Activated T-cell treated with anti-CD3 and anti-CD28 coated beads for 48 hours (primary cell): ENCODE measurements around the gene STRN4.
"Not testable (repeated sequence)": the region's sequence is repeated elsewhere in the genome, so short reads cannot be mapped to it uniquely, and the experiment has no call there.

Experiments
- DNase-seq: peaks from one replicate; pipeline ENCODE4 v3.0.0-alpha.2; 2020; ENCODE audit warnings: low read depth

STRN4 gene, protein sequence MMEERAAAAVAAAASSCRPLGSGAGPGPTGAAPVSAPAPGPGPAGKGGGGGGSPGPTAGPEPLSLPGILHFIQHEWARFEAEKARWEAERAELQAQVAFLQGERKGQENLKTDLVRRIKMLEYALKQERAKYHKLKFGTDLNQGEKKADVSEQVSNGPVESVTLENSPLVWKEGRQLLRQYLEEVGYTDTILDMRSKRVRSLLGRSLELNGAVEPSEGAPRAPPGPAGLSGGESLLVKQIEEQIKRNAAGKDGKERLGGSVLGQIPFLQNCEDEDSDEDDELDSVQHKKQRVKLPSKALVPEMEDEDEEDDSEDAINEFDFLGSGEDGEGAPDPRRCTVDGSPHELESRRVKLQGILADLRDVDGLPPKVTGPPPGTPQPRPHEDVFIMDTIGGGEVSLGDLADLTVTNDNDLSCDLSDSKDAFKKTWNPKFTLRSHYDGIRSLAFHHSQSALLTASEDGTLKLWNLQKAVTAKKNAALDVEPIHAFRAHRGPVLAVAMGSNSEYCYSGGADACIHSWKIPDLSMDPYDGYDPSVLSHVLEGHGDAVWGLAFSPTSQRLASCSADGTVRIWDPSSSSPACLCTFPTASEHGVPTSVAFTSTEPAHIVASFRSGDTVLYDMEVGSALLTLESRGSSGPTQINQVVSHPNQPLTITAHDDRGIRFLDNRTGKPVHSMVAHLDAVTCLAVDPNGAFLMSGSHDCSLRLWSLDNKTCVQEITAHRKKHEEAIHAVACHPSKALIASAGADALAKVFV

DNA sequence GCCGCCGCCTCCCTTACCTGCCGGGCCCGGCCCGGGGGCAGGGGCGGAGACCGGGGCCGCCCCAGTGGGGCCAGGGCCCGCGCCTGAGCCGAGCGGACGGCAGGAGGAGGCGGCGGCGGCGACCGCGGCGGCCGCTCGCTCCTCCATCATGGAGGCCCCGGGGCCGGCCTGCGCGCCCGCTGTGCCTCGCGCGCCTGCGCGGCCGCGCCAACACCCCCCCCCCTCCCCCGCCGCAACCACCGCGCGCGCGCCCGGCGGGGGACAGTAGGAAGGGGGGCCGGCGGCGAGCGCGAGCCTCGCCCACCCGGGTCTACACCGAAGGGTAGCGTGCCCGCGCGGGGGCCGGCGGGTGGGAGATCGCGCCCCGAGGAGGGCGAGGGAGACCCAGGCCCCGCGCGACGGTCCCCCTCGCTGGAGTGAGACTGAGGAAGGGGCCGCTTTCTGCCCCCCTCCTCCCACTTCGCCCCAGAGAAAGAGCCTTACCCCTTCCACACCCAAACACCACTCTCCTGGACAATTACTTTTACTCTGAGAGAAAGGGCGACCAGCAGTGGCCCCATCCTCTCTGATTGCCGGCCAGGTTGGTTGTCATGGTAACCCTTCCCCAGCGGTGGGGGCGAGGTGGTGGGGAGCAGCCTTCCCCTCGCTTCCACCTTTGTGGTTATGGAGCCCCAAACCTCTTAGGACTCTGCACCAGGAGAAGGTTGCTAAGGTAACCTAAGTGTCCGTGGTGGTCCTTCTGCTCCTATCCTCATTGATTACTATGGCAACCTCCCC, at the start of gene STRN4:
Gene STRN4, minus strand, starts transcription at position 170 of the 777 bp plus-strand sequence. Its CDS starts 20 bp downstream, at position 150.
- peak; percentile 60 for DNase-seq

DNA sequence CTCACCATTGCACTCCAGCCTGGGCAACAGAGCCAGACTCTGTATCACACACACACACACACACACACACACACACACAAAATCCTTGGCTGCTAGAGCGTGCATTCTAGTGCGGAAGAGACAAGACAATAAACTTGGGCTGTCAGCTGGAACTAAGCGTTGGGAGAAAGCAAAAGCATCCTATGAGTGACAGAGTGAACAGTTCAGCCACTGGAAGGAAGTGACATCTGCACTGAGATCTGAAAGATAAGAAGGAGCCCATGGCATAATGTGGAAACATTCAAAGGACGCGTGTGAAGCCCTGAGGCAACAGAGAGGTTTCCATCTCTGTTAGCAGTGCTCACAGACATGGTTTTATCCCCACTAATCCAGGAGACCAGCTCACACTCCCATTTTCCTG, 45.7 kb upstream of the STRN4 start:
- no peak for DNase-seq

DNA sequence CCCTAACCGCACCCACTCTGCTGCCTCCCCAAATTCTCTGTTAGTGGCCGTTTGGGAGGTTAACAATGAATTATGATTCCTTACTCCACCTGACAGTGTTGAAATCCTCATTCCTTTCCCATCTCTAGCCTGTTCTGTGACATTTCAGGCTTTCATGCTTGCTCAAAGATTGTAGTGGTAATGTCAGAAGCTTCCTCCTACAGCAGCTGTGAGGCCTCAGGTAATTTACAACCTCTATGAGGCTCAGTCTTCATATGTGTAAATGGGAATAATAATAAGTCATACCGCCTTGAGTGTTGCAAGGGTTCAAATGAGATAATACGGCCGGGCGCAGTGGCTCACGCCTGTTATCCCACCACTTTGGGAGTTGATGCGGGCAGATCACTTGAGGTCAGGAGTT, 43.1 kb upstream of the STRN4 start:
- no peak for DNase-seq

DNA sequence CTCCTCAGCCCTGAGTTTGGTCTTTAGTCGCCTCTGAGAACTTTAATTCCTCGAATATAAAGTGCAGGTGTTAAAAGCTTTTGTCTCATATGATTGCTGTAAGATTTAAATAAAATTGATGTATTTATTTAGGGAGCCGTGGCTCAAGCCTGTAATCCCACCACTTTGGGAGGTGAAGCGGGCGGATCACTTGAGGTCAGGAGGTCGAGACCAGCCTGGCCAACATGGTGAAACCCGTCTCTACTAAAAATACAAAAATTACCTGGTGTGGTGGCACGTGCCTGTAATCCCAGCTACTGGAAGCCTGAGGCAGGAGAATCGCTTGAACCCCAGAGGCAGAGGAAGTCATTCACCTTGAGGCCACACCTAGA, 42.7 kb upstream of the STRN4 start:
- DNase-seq: no peak

DNA sequence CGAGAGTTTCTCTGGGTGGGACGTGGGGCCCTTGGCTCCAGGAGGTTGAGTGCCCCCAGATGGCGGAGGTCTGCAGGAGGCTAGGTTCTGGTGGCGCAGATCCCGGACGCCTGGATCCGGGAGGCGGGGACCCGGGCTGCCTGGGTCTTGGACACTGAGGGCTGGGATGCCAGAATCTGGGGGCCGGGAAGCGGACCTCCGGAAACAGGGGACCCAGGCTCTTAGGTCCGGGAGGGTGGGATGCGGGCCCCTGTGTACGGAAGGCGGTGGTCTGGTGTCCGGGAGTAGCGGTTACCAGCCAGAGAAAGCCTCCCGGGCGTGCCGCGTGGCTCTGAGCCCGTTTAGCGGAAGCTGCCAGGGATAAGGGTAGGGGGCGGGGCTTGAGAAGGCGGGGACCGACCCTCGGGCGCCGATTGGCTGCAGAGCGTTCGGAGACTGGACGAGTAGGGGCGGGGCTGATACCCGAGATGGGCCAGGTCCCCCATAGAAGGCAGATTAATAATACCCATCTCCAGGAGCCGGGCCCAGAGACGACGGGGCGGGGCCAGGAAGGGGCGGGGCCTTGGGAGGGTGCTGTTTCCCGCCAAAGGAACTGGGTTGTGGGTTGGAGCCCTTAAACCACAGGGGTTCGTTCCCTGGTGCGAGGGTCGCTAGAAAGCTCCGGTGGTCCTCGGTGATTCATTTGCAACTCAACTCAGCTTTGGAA, 42.2 kb upstream of the STRN4 start, which contains the start of gene SLC1A5:
Gene SLC1A5, minus strand, starts transcription at position 333 of the 706 bp plus-strand sequence. CDS start 629 bp downstream, outside the sequence.
- peak; percentile 99 for DNase-seq

DNA sequence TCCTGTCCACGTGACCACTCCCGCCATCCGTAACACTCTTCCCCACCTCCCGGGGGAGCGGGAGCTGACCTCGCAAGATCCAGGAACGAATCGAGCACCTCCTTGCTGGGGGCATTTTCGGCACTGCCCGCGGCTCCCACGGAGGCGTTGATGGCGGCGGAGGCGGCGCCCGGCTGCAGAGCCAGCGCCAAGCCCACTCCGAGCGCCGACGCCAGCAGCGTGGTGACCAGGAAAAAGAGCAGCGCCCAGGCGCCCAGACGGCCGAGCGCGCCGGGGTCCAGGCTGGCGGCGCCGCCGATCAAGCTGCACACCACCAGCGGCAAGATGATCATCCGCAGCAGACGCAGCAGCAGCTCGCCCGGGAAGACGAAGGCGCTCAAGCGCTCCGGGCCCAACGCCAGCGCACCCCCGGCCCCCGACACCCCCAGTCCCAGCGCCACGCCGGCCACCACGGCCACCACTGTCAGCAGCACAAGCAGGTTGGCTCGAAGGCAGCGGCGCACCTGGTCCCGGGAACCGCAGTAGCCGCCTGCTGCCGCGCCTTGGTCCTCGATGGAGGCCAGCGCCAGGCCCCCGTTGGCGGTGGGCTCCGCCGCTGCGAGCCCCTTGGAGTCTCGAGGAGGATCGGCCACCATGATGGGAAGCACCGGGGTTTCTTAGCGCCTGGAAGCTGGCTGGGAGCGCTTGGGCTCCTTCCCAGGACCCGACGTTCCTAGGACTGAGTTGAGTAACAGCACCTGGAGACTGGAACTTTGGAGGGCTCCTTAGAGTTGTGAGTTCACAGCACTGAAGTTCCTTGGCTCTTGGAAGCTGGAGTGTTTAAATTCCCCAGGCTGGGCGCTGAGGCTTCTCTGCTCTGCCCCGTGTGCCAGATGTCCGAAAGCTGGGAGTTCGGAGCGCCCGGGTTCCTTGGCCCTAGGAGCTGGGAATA, 41.3 kb upstream of the STRN4 start:
- DNase-seq: peak; percentile 37

DNA sequence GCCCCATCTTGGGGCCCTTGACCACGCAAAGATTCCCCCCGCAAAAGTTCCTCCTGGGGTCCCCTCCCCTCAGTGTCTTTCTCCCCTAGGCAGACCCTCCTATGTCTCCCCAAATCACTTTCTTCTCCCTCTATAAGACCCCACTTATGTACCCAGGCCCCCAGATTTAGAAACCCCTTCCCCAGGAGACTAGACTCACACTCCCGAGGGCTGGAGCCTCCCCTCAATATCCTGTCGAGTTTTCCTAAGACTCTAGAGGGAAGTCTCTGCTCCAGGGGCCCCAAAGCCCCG, 40.7 kb upstream of the STRN4 start:
- DNase-seq: no peak

DNA sequence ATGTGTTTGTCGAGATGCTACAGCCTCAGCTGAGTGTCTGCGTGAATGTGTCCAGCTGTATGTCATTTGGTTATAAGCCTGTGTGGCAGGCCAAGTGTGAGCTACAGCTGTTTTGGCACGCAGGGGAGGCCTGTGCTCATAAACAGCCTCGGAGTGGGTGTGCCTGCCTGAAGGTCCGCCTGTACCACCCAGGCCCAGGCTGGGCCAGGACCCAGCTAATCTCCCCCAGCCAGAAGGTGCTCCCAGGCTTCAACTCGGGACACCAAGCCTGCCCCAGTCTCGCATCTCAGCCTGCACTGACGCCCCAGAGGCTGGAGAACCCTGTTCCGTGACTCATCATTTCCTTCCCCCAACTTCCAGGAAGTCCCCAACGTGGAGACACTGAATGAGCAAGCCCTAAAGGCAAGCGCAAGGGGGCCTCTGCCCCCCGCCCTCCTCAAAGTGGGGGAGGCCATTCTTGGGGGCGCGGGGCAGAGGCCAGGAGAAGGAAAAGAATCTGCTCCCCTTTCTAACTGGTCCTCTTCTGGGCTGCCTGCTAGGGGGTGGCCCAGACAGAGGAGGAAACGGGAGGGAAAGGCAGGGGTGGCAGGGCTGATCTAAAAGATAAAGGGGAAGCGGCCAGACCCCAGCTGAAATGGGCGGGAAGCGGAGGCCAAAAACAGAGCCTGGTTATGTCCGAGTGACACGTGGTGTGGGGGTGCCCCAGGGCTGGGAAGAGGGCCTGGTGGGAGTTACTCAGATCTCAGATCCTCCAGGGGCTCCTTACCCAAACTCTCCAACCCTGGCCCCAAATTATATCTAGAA, 40.2 kb upstream of the STRN4 start:
- peak; percentile 75 for DNase-seq

DNA sequence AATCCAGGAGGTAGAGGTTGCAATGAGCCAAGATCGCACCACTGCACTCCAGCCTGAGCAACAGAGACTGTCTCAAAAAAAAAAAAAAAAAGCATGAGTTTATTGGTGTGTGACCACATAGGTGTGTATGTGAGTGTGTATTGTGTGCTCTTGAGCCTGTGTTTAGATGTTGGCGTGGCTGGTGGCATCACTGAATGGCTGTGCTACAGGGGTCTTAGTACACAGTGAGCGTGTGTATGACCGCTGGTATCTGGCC, 39.7 kb upstream of the STRN4 start:
- DNase-seq: no peak

DNA sequence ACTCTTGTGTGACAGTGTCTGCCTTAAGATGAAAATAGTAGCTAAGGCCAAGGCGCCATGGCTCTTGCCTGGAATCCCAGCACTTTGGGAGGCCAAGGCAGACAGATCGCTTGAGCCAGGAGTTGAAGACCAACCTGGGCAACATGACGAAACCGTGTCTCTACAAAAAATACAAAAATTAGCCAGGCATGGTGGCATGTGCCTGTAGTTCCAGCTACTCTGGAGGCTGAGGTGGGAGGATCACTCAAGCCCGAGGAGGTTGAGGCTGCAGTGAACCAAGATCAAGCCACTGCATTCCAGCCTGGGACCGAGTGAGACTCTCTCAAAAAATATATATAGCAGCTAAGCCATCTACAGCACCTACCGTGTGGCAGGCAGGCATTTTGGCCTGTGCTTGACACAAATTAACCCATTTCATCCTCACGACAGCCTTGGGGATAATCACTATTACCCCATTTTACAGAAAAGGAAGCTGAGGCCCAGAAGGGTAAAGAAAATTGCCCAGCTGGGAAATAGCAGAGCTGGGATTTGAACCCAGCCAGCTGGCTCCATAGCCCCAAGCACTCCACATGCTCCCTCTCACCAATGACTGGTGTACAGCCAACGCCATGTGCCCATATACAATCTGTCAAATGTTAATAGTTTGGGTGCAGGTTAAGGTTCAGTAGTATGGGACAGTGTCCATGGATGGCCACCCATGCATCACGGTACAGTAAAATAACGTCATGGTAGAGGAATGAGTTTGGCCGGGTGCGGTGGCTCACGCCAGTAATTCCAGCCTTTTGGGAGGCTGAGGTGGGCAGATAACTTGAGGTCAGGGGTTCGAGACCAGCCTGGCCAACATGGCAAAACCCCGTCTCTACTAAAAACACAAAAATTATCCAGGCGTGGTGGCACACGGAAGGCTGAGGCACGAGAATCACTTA, 39.1 kb upstream of the STRN4 start:
- no peak for DNase-seq

DNA sequence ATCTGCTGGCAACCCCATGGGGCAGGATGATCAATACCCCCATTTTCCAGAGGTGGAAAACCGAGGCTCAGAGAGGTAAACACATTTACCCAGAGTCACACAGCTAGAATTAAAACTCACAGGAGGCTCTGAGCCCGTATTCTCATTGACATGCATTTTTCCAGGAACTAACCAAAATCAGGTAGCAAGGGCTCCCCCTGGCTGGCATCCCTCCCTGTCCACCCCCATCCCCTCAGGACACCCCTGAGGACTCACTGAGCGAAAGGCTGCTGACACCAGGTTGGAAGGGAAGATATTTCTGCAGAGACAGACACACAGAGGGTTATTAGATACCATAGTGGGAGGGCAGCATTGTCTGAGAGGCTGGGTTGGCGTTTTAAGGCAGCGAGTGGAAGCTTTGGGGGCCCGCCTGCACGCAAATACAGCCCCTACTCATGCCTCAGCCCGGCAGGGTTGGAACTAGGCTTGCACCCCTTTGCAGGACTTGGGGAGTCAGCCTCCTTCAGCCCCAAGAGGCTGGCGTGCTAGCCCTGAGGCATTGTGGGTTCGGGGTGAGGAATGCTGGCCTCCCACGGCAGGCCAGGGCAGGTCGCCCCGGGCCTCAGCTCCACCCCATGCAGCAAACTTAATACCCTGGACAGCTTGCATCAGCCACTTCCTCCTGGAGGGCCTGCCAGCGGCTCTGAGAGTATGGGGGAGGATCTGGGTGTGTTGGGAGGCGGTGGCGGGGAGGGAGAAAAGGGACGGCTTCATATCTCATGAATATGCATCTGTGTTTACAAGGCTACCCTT, 38.2 kb upstream of the STRN4 start:
- peak; percentile 63 for DNase-seq

DNA sequence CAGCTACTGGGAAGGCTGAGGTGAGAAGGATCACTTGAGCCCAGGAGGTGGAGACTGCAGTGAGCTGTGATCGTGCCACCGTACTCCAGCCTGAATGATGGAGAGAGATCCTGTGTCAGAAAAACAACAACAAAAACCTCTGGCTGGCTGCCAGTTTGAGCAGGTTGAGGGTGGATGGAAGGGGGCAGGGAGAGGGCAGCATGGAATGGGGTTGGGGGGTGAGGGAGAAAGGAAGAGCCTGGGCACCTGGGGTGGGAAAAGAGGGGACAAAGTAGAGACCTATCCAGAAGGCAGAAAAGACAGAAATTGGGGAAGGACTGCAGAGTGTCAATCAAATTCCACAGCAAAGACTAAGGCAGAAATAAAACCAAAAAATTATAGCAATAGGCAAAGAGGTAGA, 37.4 kb upstream of the STRN4 start:
- DNase-seq: no peak

DNA sequence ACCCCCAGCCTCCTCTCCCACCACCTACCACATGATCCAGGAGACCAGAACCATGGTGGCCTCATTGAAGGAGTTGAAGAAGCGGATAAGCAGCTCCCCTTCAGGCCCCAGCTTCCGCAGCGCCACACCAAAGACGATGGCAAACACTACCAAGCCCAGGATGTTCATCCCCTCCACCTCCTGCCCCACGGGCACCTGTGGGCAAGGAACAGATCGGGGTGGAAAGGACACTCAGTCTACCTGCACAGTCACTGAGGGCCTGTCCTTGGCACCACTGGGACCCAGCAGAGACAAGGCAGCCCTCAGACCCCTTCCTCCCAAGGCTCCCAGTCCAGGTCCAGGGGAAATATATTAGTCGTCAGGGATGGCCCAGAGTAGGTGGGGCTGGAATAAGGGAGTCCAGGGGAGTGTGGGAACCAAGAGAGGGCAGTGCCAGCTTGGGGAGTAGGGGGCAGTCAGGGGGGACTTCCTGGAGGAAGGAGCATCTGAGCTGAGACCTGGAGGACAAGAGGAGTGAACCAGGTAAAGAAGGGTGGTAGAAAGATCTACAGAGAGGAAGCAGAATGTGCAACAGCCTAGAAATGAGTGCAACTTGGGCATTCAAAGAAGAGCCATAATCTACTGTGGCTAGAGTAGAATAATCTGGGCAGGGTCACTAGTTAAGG, 36.2 kb upstream of the STRN4 start:
- no peak for DNase-seq

DNA sequence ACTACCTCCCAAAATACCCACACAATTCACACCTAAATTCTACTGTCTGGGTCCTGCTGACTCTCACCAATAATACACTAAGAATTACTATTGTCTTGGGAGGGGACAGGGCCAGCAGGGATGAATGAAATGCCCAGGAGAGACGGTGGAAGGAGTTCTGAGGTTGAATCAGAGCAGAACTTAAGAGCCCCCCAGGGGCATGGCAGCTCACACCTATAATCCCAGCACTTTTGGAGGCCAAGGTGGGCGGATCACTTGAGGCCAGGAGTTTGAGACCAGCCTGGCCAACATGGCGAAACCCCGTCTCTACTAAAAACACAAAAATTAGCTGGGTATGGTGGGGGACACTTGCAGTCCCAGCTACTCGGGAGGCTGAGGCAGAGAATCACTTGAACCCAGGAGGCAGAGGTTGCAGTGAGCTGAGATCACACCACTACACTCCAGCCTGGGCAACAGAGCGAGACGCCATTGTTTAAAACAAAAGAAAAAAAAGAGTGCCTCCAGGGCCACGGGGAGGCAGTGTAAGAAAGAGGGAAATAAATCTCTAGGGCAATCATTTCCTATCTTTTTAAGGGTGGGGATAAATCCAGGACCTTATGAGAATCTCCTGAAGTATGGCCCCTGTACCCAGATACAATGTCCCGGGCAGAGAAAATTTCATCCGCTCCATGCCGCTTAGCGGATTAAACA, 31.9 kb upstream of the STRN4 start:
- DNase-seq: not testable (repeated sequence)

DNA sequence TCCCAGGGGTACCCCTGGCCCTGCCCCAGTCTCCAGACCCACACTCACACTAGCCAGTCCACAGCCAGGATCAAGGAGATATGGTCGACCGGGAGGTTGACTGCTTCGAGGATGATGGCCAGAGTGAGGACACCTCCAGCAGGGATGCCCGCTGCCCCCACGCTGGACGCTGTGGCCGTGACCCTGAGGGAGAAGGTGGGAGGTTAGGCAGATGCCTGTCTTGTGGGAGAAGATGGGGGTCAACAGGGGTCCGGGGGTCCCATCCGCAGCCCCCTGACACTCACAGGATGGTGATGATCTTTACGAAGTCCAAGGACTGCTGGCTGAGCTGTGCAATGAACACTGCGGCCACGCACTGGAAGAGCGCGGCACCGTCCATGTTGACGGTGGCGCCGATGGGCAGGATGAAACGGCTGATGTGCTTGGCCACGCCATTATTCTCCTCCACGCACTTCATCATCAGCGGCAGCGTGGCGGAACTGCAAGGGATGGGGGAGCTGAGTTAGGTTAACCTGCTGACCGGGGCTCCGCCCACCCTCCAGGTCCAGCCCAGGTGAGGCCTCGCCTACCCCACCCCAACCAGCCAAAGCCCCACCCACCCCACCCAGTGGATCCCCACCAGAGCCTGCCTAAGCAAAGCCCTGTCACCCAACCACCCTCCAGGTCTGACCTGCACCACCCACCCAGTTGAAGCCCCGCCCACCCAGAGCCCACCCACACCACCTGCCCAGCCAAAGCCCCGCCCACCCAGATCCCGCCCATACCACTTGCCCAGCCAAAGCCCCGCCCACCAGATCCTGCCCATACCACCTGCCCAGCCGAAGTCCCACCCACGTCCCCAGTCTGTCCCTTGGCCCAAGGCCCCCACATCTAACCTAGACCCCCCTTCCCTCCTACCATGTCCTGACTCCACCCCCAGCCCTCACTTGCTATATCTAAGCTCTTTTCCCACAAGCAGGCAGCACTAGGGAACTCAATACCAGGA, 31.0 kb upstream of the STRN4 start:
- no peak for DNase-seq

DNA sequence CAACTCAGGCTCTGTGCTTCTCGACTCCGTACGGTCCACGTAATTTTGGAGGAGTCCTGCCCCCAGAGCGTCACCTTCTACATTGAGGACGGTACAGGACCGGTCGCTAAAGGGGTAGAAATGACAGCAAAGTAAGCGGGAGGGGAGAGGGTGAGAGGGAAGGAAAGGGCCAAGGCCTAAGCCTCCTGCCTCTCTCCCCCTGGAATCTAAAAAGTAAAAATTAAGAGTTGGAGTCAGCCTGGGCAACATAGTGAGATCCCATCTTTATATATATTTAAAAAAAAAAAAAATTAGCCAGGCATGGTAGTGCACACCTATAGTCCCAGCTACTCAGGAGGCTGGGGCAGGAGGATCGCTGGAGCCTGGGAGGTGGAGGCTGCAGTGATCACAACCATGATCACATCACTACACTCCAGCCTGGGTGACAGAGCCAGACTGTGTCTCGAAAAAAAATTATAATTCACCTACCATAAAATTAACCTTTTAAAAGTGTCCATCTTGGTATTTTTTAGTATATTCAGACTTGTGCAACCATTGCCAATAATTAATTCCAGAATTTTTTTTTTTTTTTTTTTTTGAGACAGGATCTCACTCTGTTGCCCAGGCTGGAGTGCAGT, 29.5 kb upstream of the STRN4 start:
- no peak for DNase-seq
